Measurements from ENCODE around the gene EMC8. TPM values are rescaled to one million over a fixed set of nuclear protein-coding genes. Genes with fewer than 3 reads are reported as not detected.

The EMC8 gene
- total RNA-seq, 1 donor from 2014 or later: 41.4 TPM

DNA sequence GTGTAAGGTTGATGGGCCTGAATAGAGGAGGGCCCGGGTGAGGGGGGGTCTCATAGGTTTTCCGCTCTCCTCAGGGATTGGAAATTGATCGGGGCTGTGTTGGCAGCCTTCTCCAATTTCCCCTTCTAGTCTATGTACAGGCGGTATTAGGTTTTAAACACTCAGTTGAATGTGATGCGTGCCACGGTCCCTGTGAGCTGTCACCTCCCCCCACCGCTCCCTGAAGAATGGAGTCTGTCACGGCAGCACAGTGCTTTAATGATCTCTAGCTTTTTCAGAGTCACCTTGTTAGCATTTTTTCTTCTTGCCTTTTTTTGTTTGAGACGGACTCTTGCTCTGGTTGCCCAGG is 951 bp upstream of the EMC8 start:
- Mint-ChIP-seq H3K4me3 (peak overlapping the region; percentile 95), H3K9me3 (no peaks in the 10 kb centered on the region), H3K27ac (peak overlapping the region; percentile 98), H3K36me3 (peaks cover 42% of the 10 kb centered on the region), H3K4me1 (ENCODE audit: unreplicated experiment) (peaks cover 27% of the 10 kb centered on the region), H3K27me3 (no peaks in the 10 kb centered on the region)
- DNase-seq (ENCODE audit: extremely low spot score, unreplicated experiment): no peak
- no peak for TF ChIP-seq CTCF (conservative IDR thresholded peaks at IDR 0.05)

GRCh38 chr16:85798901-85799496 is 345 bp downstream of the EMC8 start:
- peak overlapping the region; percentile 94 for H3K4me3 Mint-ChIP-seq
- H3K4me1 Mint-ChIP-seq (ENCODE audit: unreplicated experiment): peaks cover 27% of the 10 kb centered on the region
- peaks cover 36% of the 10 kb centered on the region for H3K36me3 Mint-ChIP-seq
- peak; percentile 33 for TF ChIP-seq CTCF (conservative IDR thresholded peaks at IDR 0.05)
- DNase-seq (ENCODE audit: extremely low spot score, unreplicated experiment): no peak
- peak overlapping the region; percentile 92 for H3K27ac Mint-ChIP-seq
- no peaks in the 10 kb centered on the region for H3K9me3 Mint-ChIP-seq
- H3K27me3 Mint-ChIP-seq: no peaks in the 10 kb centered on the region

- DNase-seq (ENCODE audit: extremely low spot score, unreplicated experiment): no peak
- peaks cover 27% of the 10 kb centered on the region for H3K4me1 Mint-ChIP-seq (ENCODE audit: unreplicated experiment)
- H3K27ac Mint-ChIP-seq: peak overlapping the region; percentile 92
- no peaks in the 10 kb centered on the region for H3K9me3 Mint-ChIP-seq
- no peaks in the 10 kb centered on the region for H3K27me3 Mint-ChIP-seq
- H3K36me3 Mint-ChIP-seq: peaks cover 31% of the 10 kb centered on the region
- TF ChIP-seq CTCF (conservative IDR thresholded peaks at IDR 0.05): no peak
- H3K4me3 Mint-ChIP-seq: peak overlapping the region; percentile 94
Measured at GRCh38 chr16:85798283-85798776, 1.0 kb downstream of the EMC8 start.

- TF ChIP-seq CTCF (conservative IDR thresholded peaks at IDR 0.05): no peak
- no peaks in the 10 kb centered on the region for H3K9me3 Mint-ChIP-seq
- no peak overlapping the region for H3K27ac Mint-ChIP-seq
- H3K36me3 Mint-ChIP-seq: peaks cover 37% of the 10 kb centered on the region
- no peak for DNase-seq (ENCODE audit: extremely low spot score, unreplicated experiment)
- H3K27me3 Mint-ChIP-seq: no peaks in the 10 kb centered on the region
- H3K4me1 Mint-ChIP-seq (ENCODE audit: unreplicated experiment): peaks cover 27% of the 10 kb centered on the region
- H3K4me3 Mint-ChIP-seq: peak overlapping the region; percentile 94
Measured at GRCh38 chr16:85796599-85796998, 2.7 kb downstream of the EMC8 start.

DNA sequence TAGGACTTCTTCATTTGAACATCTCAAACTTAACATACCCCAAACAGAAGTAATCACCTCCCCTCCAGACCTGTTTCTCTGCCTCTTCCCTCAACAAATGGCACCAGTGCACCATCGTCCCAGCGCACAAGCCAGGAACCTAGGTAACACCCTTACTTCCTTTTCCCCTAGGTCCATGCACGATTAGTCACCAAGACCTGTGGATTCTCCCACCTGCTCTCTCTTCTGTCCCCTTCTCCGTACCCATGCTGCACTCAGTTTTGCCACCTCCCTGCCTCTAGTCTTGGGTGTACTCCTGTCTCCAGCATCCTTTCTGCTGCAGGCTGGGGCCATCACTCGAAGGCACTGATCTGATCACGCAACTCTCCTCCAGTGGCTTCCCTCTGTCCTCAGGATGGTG is 3.2 kb downstream of the EMC8 start:
- no peak overlapping the region for H3K27ac Mint-ChIP-seq
- DNase-seq (ENCODE audit: extremely low spot score, unreplicated experiment): no peak
- H3K36me3 Mint-ChIP-seq: peaks cover 37% of the 10 kb centered on the region
- peaks cover 22% of the 10 kb centered on the region for H3K4me1 Mint-ChIP-seq (ENCODE audit: unreplicated experiment)
- no peak overlapping the region for H3K4me3 Mint-ChIP-seq
- no peaks in the 10 kb centered on the region for H3K9me3 Mint-ChIP-seq
- no peak for TF ChIP-seq CTCF (conservative IDR thresholded peaks at IDR 0.05)
- no peaks in the 10 kb centered on the region for H3K27me3 Mint-ChIP-seq

All from type B pancreatic cell (in vitro differentiated cells).